GM12878 (cell line): ENCODE measurements around the gene SMURF1. TPM values are rescaled to one million over a fixed set of nuclear protein-coding genes. Genes with fewer than 3 reads are reported as not detected.

ENCODE experiments used
- ATAC-seq: fragments of 200-7000 bp; cut with Tn5 transposase; 3 replicates; pipeline ENCODE4 v1.9.1; 2020; ENCODE audit warnings: mild to moderate bottlenecking, moderate library complexity
- BruUV-seq: library from RNA; stranded (reverse); fragments of 400-500 nt; replicated peaks from 2 replicates; lab custom pipeline; 2021; lab: Mats Ljungman, UMichigan
- CTCF ChIA-PET: fragments of 300-600 bp; sonication (Branson Sonifier 250); formaldehyde crosslinking; extraction: SDS; loops from one replicate; lab custom pipeline; 2021; ENCODE audit warnings: inconsistent platforms; lab: Yijun Ruan, JAX
- POLR2A ChIA-PET: fragments of 350-600 bp; formaldehyde crosslinking; extraction: SDS; loops from one replicate; lab custom pipeline; 2021; ENCODE audit warnings: inconsistent platforms; lab: Charles Lee
- RAD21 ChIA-PET: fragments of 300-600 bp; sonication (Branson Sonifier 250); formaldehyde crosslinking; loops from one replicate; lab custom pipeline; 2023; ENCODE audit warnings: antibody characterized with exemption; ENCODE audit not compliant: unreplicated experiment; lab: Charles Lee
- SMC1A ChIA-PET: fragments of 300-600 bp; sonication (Branson Sonifier 250); formaldehyde crosslinking; loops from one replicate; lab custom pipeline; 2023; ENCODE audit not compliant: unreplicated experiment, uncharacterized antibody; lab: Charles Lee
- DNase-seq: peaks from one replicate; pipeline ENCODE4 v3.0.0-alpha.2; 2011; ENCODE audit warnings: low read depth, low spot score
- FAIRE-seq: peaks from 3 replicates; lab custom pipeline; 2011; peaks lifted over from hg19 to GRCh38; lab: Jason Lieb, UNC
- H2AFZ ChIP-seq: 2 replicates; pipeline ENCODE4 v1.6.0; 2011; ENCODE audit warnings: low read depth, low read length, control low read depth; ENCODE audit not compliant: control insufficient read depth
- H3K27ac ChIP-seq: 2 replicates; pipeline ENCODE4 v1.5.1; 2011; ENCODE audit warnings: control low read depth; ENCODE audit not compliant: control insufficient read depth, insufficient read depth
- H3K27me3 ChIP-seq, 2 experiments: replicated peaks in 1 of 2; 2 replicates each; pipeline versions ENCODE4 v1.6.0 to v1.6.1; 2011; ENCODE audit warnings: low read length in 1 of 2; ENCODE audit not compliant: control insufficient read depth in 2 of 2, insufficient read depth in 2 of 2
- H3K36me3 ChIP-seq, 2 experiments: 2 replicates each; pipeline ENCODE4 v1.5.1; 2011; ENCODE audit warnings: low read length in 1 of 2; ENCODE audit not compliant: control insufficient read depth in 2 of 2, insufficient read depth in 2 of 2
- H3K4me1 ChIP-seq: 2 replicates; pipeline ENCODE4 v1.6.1; 2011; ENCODE audit warnings: mild to moderate bottlenecking, low read length, moderate library complexity, mixed read lengths; ENCODE audit not compliant: control insufficient read depth, insufficient read depth
- H3K4me2 ChIP-seq: 2 replicates; pipeline ENCODE4 v1.6.0; 2011; ENCODE audit warnings: control low read depth; ENCODE audit not compliant: control insufficient read depth, insufficient read depth
- H3K4me3 ChIP-seq: fragments of 200-600 bp; sonication (generic); 2 replicates; pipeline ENCODE4 v1.5.1; 2016
- H3K79me2 ChIP-seq: 2 replicates; pipeline ENCODE4 v1.6.0; 2011; ENCODE audit warnings: low read length; ENCODE audit not compliant: control insufficient read depth, insufficient read depth
- H3K9ac ChIP-seq: 2 replicates; pipeline ENCODE4 v1.8.0; 2011; ENCODE audit warnings: low read length, control low read depth, mixed read lengths; ENCODE audit not compliant: control insufficient read depth, insufficient read depth
- H3K9me3 ChIP-seq: replicated peaks from 3 replicates; pipeline ENCODE4 v1.5.1; 2011; ENCODE audit warnings: mild to moderate bottlenecking, low read length; ENCODE audit not compliant: control insufficient read depth, insufficient read depth
- H4K20me1 ChIP-seq: 2 replicates; pipeline ENCODE4 v1.6.0; 2011; ENCODE audit not compliant: control insufficient read depth, insufficient read depth
- BMI1 ChIP-seq: fragments of 450-650 bp; IDR thresholded peaks from 2 replicates; pipeline ENCODE4 v1.6.1; 2016; ENCODE audit warnings: mild to moderate bottlenecking, moderate library complexity, borderline replicate concordance
- BRCA1 ChIP-seq: IDR thresholded peaks from 2 replicates; pipeline ENCODE4 v1.6.1; 2011; ENCODE audit warnings: low read depth, low read length, improper control_type of control experiment
- CREB1 ChIP-seq: IDR thresholded peaks from 2 replicates; pipeline ENCODE4 v1.6.1; 2012; ENCODE audit warnings: low read depth, mild to moderate bottlenecking, inconsistent platforms
- EGR1 ChIP-seq, 2 experiments: IDR thresholded peaks; 1 replicate in 1 of 2; 2 replicates in 1 of 2; pipeline ENCODE4 v1.6.1; 2011 to 2012; ENCODE audit warnings: low read depth in 2 of 2, low read length in 2 of 2, borderline replicate concordance in 1 of 2, mild to moderate bottlenecking in 1 of 2, moderate library complexity in 1 of 2
- GATAD2B ChIP-seq: fragments of 450-650 bp; conservative IDR thresholded peaks from 2 replicates; pipeline ENCODE4 v1.6.1; 2017; ENCODE audit warnings: low read depth, mild to moderate bottlenecking, moderate library complexity
- IKZF1 ChIP-seq: fragments of 450-650 bp; conservative IDR thresholded peaks from 2 replicates; pipeline ENCODE4 v1.6.1; 2017; ENCODE audit warnings: antibody characterized with exemption, mild to moderate bottlenecking
- JUND ChIP-seq: IDR thresholded peaks from 2 replicates; pipeline ENCODE4 v1.6.1; 2012; ENCODE audit warnings: low read depth, mild to moderate bottlenecking, low read length, improper control_type of control experiment, moderate library complexity
- KLF5 ChIP-seq: fragments of 450-650 bp; IDR thresholded peaks from 2 replicates; pipeline ENCODE4 v1.6.1; 2014; ENCODE audit warnings: mild to moderate bottlenecking; ENCODE audit not compliant: partially characterized antibody
- LARP7 ChIP-seq: fragments of 450-650 bp; IDR thresholded peaks from 2 replicates; pipeline ENCODE4 v1.6.1; 2017; ENCODE audit warnings: mild to moderate bottlenecking
- MTA3 ChIP-seq: IDR thresholded peaks from 2 replicates; pipeline ENCODE4 v1.6.1; 2012; ENCODE audit warnings: low read length, inconsistent platforms, borderline replicate concordance
- MYB ChIP-seq: fragments of 150-350 bp; IDR thresholded peaks from 2 replicates; pipeline ENCODE4 v1.6.1; 2014; ENCODE audit warnings: mild to moderate bottlenecking, low read depth, low read length, borderline replicate concordance
- NRF1 ChIP-seq: conservative IDR thresholded peaks from 2 replicates; pipeline ENCODE4 v1.6.1; 2011; ENCODE audit warnings: mild to moderate bottlenecking, low read depth, low read length, improper control_type of control experiment
- RFX5 ChIP-seq: IDR thresholded peaks from 2 replicates; pipeline ENCODE4 v1.6.1; 2011; ENCODE audit warnings: low read depth, low read length, improper control_type of control experiment
- SMARCA5 ChIP-seq: fragments of 450-650 bp; IDR thresholded peaks from 2 replicates; pipeline ENCODE4 v1.6.1; 2017; ENCODE audit warnings: mild to moderate bottlenecking
- SREBF2 ChIP-seq: IDR thresholded peaks from 2 replicates; pipeline ENCODE4 v1.6.1; 2012; ENCODE audit warnings: mild to moderate bottlenecking, low read length
- STAT1 ChIP-seq: fragments of 450-650 bp; conservative IDR thresholded peaks from 2 replicates; pipeline ENCODE4 v1.6.1; 2014; ENCODE audit warnings: antibody characterized with exemption, mild to moderate bottlenecking
- WGBS: methylation state at CpG from one replicate; pipeline ENCODE4 v1.1.6; 2016; ENCODE audit warnings: low lambda C conversion rate; ENCODE audit not compliant: insufficient replicate concordance, insufficient coverage; ENCODE audit errors: missing lambda C conversion rate; 5-methylcytosine and 5-hydroxymethylcytosine counted together
- in situ Hi-C: fragments of 300-500 bp; cut with MboI; formaldehyde crosslinking; loops from 9 replicates; pipeline ENCODE4 v1.14.3; 2018; ENCODE audit warnings: mixed read lengths
- intact Hi-C: fragments of 100-400 bp; cut with micrococcal nuclease; formaldehyde crosslinking; loops from one replicate; pipeline ENCODE4 v1.14.2; 2022; ENCODE audit not compliant: unreplicated experiment
- polyA plus RNA-seq, 11 experiments: library from polyadenylated mRNA; depleted of rRNA in 4 of 11; unstranded in 6 of 11; stranded (reverse) in 5 of 11; fragments of >200 nt; fragmentation: Nextera tagmentation in 4 of 11; fragmentation: Illumina TruSeq in 1 of 11; extraction: Ambion mirVana in 4 of 11; extraction: Trizol in 1 of 11; gene quantifications; 1 replicate in 1 of 11; 2 replicates in 10 of 11; pipeline versions ENCODE4 v1.2.1 to v1.2.3, GENCODE V29; 2011 to 2016; ENCODE audit warnings: inconsistent platforms in 2 of 11, missing spikeins in 2 of 11, low read depth in 1 of 11
- total RNA-seq, 4 experiments: library from RNA; depleted of rRNA in 3 of 4; stranded (reverse); fragments of >200 nt in 3 of 4; fragmentation: Illumina TruSeq in 1 of 4; extraction: Trizol in 1 of 4; gene quantifications; 2 replicates each; pipeline versions ENCODE4 v1.2.1 to v1.2.3, GENCODE V29; 2013 to 2021
- TF ChIP-seq, protein P1 (sequence below): IDR thresholded peaks from 2 replicates; pipeline ENCODE4 v1.6.1; 2012; ENCODE audit warnings: mild to moderate bottlenecking, low read depth, low read length
- TF ChIP-seq, protein P2 (sequence below): IDR thresholded peaks from 2 replicates; pipeline ENCODE4 v1.6.1; 2011; ENCODE audit warnings: low read depth, low read length, improper control_type of control experiment, borderline replicate concordance
- TF ChIP-seq, protein P3 (sequence below): fragments of 450-650 bp; IDR thresholded peaks from 2 replicates; pipeline ENCODE4 v1.6.1; 2017; ENCODE audit warnings: mild to moderate bottlenecking, low read depth, inconsistent platforms; ENCODE audit not compliant: poor library complexity, severe bottlenecking

Gene SMURF1
- total and polyA plus RNA-seq, 10 of the 15 experiments (the other 5 are each of a cell fraction or from before 2014, with no cell fraction given) = 0.76 to 14.0 (median 7.9) TPM

DNA sequence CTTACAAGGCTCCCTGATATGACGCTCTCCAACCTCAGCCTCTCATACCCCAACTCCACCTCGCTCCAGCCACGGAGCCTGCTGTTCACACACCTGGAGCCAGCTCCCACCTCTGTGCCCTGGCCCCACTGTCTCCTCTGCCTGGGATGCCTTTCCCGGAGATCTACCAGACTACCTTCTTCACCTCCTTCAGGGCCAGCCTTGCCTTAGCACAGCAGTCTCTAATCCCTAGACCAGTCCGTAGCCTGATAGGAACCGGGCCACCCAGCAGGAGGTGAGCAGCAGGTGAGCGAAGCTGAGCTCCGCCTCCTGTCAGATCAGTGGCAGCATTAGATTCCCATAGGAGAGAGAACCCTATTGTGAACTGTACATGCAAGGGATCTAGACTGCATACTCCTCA, 23.2 kb upstream of the SMURF1 start (continued):
- TF ChIP-seq, protein P1, sequence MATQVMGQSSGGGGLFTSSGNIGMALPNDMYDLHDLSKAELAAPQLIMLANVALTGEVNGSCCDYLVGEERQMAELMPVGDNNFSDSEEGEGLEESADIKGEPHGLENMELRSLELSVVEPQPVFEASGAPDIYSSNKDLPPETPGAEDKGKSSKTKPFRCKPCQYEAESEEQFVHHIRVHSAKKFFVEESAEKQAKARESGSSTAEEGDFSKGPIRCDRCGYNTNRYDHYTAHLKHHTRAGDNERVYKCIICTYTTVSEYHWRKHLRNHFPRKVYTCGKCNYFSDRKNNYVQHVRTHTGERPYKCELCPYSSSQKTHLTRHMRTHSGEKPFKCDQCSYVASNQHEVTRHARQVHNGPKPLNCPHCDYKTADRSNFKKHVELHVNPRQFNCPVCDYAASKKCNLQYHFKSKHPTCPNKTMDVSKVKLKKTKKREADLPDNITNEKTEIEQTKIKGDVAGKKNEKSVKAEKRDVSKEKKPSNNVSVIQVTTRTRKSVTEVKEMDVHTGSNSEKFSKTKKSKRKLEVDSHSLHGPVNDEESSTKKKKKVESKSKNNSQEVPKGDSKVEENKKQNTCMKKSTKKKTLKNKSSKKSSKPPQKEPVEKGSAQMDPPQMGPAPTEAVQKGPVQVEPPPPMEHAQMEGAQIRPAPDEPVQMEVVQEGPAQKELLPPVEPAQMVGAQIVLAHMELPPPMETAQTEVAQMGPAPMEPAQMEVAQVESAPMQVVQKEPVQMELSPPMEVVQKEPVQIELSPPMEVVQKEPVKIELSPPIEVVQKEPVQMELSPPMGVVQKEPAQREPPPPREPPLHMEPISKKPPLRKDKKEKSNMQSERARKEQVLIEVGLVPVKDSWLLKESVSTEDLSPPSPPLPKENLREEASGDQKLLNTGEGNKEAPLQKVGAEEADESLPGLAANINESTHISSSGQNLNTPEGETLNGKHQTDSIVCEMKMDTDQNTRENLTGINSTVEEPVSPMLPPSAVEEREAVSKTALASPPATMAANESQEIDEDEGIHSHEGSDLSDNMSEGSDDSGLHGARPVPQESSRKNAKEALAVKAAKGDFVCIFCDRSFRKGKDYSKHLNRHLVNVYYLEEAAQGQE = no peak
- TF ChIP-seq EGR1 (IDR thresholded peaks at IDR 0.05; ENCODE audit: borderline replicate concordance in 1 of 2, low read depth in 2 of 2, low read length in 2 of 2) (no peak), MYB (no peak), JUND (no peak)

DNA sequence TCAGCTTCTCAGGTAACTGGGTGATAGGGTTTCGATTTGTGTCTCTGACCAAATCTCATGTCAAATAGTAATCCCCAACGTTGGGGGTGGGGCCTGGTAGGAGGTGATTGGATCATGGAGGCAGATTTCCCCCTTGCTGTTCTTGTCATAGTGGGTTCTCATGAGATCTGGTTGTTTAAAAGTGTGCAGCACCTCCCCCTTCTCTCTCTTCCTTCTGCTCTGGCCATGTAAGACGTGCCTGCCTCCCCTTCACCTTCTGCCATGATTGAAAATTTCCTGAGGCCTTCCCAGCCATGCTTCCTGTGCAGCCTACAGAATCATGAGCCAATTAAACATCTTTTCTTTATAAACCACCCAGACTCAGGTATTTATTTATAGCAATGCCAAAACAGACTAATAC, 21.9 kb upstream of the SMURF1 start:
- H3K27ac ChIP-seq = no peak overlapping the region
- no TSS peak for BruUV-seq
- no peak overlapping the region for H3K4me3 ChIP-seq
- H3K4me2 ChIP-seq = no peak overlapping the region
- in situ Hi-C loops (no loop called here), intact Hi-C loops (no loop called here)
- H3K36me3 ChIP-seq = no peaks in the 10 kb centered on the region
- CTCF ChIA-PET = no interaction called here
- SMC1A ChIA-PET = no interaction called here
- no peak for ATAC-seq
- peak; percentile 27 for FAIRE-seq
- H3K4me1 ChIP-seq = no peaks in the 10 kb centered on the region
- no peaks in the 10 kb centered on the region; the same call in 2 of the 3 replicates for H3K9me3 ChIP-seq
- H2AFZ ChIP-seq = no peak overlapping the region
- H3K79me2 ChIP-seq = no peaks in the 10 kb centered on the region
- no peaks in the 10 kb centered on the region for H4K20me1 ChIP-seq
- RAD21 ChIA-PET = no interaction called here
- no peaks in the 10 kb centered on the region for H3K27me3 ChIP-seq
- no peak overlapping the region for H3K9ac ChIP-seq
- POLR2A ChIA-PET = no interaction called here
- 27% methylated on average over 3 of the region's 3 CpGs for WGBS
- no peak for DNase-seq
- TF ChIP-seq MTA3 (no peak), SREBF2 (no peak), NRF1 (no peak), LARP7 (no peak), GATAD2B (no peak), IKZF1 (no peak), BMI1 (no peak), KLF5 (no peak), SMARCA5 (no peak), RFX5 (no peak), STAT1 (no peak), CREB1 (no peak), BRCA1 (no peak)
- TF ChIP-seq, protein P2, sequence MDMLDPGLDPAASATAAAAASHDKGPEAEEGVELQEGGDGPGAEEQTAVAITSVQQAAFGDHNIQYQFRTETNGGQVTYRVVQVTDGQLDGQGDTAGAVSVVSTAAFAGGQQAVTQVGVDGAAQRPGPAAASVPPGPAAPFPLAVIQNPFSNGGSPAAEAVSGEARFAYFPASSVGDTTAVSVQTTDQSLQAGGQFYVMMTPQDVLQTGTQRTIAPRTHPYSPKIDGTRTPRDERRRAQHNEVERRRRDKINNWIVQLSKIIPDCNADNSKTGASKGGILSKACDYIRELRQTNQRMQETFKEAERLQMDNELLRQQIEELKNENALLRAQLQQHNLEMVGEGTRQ = no peak
- TF ChIP-seq, protein P3, sequence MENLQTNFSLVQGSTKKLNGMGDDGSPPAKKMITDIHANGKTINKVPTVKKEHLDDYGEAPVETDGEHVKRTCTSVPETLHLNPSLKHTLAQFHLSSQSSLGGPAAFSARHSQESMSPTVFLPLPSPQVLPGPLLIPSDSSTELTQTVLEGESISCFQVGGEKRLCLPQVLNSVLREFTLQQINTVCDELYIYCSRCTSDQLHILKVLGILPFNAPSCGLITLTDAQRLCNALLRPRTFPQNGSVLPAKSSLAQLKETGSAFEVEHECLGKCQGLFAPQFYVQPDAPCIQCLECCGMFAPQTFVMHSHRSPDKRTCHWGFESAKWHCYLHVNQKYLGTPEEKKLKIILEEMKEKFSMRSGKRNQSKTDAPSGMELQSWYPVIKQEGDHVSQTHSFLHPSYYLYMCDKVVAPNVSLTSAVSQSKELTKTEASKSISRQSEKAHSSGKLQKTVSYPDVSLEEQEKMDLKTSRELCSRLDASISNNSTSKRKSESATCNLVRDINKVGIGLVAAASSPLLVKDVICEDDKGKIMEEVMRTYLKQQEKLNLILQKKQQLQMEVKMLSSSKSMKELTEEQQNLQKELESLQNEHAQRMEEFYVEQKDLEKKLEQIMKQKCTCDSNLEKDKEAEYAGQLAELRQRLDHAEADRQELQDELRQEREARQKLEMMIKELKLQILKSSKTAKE = no peak
